NCI-H2029 treated with DMSO at 0.1 percent for 48 hours (cell line): ENCODE measurements around the gene CSNK1A1.
A peak's percentile ranks its signal among the peaks of the same experiment; 100 is the strongest.
"Not testable (repeated sequence)": the region's sequence is repeated elsewhere in the genome, so short reads cannot be mapped to it uniquely, and the experiment has no call there.

Source experiments
- DNase-seq: peaks from one replicate; lab custom pipeline; 2025; lab: John Stamatoyannopoulos, UW

Gene CSNK1A1

DNA sequence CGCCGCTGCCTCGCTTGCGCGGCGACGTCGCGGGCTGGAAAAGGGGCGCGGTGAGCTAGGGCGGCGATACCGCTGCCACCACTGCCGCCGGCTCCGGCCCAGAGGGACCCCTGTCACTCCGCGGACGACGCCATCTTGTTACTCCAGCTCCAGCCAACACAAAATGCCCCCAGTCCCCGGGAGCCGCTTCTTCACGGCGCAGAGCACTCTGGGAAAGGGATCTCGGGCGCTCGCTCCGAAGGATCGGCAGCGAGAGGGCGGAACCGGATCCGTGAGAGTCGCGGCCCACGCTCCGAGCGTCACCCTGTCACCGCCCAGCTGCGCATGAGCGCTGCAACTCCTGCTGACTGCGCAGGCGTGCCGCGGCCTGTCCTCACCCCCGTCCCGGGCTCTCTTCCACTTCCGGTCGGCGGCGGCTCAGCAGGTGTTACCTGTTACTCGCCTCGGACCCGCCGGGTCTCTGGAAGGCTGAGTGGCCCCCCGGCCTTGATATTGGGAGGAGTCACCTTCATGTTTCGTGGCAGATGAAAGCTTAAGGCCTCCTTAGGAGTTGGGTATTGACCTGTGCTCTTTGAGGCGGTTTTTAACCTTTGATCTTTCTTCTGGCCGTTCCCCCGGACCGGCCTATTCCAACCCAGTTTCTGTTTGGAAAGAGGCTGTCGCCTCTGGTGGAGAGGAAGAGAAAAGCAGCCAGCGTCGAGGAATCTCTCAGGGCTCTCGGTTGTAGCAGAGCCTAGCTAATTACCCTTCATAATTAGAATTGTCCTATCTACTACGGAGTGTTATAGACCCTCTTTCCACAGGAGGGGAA lies at the start of gene CSNK1A1:
Gene CSNK1A1 (minus strand): TSS at position 213 of the 811 bp plus-strand sequence. CDS start 475 bp downstream, outside the sequence.
- DNase-seq = peak; percentile 95

DNA sequence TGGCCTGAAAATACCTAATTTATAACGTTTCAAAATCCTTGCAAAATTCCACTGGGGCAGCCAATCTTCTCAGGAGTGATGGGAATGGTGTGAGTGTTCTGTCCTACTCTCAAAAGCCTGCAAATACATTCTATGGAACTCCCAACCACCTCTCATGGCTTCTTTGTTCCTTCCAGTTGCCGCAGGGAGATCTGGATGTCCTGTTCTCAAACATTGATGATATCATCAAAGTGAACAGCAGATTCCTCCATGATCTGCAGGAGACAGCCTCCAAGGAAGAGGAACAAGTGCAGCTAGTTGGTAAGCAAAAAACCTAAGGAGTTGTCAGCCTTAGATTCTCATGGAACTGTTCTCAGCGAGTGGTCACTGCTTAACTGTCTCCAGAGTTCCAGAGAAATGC lies 49.7 kb upstream of the CSNK1A1 start:
- DNase-seq = no peak

DNA sequence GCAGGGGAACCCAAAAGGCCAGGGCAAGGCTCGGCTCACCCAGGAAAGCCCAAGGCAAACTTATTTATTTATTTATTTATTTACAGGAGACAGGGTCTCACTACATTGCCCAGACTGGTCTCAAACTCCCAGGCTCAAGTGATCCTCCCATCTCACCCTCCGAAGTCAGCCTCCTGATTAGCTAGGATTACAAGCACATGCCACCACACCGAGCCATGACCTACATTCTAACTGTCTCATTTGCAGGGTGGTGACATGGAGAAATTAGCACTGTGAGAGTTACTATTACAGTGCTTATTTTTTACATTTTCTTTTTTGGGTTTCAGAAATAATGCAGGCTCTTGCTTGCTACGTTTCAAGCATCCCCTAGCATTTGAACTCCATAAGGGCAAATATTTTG lies 48.1 kb upstream of the CSNK1A1 start:
- DNase-seq = no peak

DNA sequence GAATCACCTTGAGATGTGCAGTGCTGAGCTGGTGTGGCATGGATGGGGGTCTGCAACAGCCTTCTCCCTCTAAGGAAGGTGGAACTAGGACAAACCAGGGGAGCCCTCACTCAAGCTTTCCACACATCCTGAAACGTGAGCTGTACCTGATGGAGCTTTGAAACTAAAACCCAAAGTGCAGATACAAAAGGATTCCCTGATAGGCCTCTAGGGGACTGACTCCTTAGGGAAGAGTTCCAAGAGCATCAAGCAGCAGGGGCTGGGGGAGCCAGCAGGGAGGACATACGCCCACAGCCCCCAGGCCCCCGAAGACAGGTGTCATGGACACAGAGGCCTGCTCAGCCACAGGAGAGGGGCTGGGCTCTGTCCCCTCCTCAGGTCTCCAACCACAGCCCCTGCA lies 47.7 kb upstream of the CSNK1A1 start:
- DNase-seq = no peak

DNA sequence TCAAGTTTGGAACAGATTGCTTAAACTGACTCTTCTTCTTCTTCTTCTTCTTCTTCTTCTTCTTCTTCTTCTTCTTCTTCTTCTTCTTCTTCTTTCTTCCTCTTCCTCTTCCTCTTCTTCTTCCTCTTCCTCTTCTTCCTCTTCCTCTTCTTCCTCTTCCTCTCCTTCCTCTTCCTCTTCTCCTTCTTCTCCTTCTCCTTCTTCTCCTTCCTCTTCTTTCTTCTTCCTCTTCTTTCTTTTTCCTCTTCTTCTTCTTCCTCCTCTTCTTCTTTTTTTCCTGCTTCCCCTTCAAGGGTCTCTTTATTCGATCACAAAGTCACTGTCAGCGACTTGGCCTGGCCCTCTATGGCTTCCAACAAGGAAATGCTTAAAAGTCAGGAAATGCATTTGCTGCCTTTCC lies 47.0 kb upstream of the CSNK1A1 start:
- not testable (repeated sequence) for DNase-seq

DNA sequence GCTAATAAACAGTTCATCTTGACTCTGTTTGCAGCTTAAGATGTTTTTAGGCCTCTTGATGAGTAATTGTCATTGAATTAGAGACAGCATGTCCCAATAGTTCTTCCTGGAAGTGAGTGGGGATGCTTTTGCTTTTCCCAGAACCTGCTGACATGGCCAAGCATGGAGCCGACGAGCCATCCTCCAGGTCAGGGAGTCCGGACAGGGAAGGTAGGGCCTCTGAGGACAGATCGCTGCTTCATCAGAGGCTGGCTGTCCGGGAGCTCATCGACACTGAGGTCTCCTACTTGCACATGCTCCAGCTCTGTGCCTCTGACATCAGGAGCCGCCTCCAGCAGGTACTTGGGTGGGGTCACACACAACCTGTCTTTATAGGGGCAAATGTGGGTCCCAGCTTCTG lies 46.4 kb upstream of the CSNK1A1 start:
- no peak for DNase-seq

DNA sequence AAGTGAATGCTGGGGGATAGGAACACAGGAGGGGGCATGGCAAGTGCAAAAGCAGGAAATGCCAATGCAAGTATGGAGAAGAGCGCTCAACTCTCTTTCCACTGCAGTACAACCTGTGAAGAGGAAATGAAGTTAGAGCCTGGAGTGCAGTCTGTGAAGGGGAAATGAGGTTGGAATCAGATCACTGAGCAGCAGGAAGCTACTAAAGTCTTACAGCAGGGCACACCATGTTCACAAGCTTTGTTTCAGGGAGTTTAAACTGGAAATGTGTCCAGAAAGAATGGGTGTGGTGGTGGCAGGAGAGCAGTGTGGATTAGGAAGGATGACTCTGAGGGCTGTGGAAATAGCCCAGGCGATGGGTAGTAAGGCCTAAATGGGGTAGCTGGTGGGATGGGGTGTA lies 45.5 kb upstream of the CSNK1A1 start:
- DNase-seq = no peak

DNA sequence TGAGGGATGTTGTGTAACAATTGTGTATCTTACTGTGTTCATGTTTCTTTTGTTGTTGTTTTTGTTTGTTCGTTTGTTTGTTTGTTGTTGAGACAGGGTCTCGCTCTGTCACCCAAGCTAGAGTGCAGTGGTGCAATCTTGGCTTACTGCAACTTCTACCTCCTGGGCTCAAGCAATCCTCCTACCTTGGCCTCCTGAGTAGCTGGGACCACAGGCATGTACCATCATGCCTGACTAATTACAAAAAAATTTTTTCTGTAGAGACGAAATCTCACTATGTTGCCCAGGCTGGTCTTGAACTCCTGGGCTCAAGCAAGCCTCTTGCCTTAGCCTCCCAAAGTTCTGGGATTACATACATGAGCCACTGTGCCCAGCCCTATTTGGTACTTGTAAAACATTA lies 43.9 kb upstream of the CSNK1A1 start:
- DNase-seq = not testable (repeated sequence)

DNA sequence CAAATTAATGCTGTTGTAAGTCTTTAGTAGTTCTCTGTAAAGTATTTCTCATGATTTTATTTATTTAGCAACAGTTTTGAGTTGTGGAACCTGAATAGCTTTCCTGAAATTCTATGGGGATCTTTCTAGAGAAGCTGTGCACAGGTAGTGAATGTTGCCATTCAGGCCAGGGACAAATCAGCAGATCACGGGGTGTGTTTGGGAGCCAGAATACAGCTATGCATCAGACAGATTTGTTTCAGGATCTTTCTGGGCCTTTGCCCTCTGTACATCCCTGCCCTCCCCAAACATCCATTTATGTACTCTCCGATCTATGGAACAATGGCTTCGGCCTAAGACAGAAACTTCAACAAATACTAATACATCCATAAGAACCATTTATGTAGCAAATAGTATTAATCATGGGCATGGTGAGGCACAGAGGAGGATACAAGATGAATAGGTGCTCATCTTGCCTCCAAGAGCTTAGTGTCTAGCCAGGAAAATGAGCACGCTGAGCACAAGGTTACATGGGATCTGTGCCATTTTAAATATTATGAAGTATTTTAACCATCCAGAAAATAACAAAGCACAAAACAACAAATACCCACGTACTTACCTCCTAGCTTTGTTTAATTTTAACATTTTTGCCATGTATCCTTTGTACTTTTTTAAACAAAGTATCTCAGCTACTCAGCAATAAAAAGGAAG lies 43.1 kb upstream of the CSNK1A1 start:
- no peak for DNase-seq

DNA sequence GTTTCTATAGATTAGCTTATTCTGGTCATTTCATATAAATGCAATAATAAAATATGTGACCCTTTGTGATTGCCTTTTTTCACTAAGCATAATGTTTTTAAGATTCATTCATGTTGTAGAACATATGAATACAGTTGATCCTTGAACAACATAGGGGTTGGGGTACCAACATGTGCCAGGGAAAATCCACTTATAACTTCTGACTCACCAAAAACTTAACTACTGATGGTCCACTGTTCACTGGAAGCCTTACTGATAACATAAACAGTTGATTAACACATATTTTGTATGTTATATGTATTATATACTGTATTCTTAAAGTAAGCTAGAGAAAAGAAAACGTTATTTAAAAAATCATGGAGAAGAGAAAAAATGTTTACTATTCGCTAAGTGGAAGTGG lies 42.1 kb upstream of the CSNK1A1 start:
- DNase-seq = no peak

DNA sequence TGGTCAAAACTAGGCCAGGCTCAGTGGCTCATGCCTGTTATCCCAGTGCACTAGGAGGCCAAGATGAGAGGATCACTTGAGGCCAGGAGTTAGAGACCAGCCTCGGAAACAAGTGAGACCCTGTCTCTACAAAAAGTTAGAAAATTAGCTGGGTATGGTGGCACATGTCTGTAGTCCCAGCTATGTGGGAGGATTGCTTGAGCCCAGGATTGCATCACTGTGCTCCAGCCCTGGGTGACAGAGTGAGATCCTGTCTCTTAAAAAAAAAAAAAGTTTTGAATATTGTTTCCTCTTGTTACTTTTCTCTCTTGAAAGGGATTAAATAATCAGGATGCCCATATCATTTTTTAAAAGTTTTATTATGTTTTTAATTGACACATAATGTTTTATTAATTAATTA lies 37.7 kb upstream of the CSNK1A1 start:
- no peak for DNase-seq

DNA sequence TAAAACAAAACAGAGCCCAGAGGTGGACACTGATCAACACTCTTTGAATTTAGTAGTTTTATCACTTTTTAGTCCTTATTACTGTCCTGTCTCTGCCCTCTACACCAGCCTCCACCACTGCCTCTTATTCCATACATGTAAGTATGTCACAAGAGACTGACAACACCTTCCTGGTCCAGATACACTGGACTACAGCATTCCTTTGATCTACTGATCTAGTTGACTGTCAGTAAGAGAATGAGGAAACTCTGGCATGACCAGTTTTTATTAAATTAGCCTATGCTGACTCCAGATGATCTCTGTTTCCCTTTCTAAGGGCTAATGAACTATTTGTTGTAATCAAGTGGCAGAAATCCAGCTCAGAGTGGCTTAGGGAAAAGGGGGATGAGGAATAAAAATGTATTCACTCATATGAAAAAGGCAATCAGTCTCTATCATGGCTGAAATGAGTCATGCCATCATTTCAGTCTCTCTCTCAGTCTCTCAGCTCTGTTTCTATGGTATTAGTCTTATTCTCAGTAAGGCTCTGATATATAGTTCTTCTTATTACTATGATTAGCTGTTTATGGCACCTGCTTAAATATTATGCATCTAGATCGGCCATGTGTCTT lies 35.6 kb upstream of the CSNK1A1 start:
- no peak for DNase-seq

DNA sequence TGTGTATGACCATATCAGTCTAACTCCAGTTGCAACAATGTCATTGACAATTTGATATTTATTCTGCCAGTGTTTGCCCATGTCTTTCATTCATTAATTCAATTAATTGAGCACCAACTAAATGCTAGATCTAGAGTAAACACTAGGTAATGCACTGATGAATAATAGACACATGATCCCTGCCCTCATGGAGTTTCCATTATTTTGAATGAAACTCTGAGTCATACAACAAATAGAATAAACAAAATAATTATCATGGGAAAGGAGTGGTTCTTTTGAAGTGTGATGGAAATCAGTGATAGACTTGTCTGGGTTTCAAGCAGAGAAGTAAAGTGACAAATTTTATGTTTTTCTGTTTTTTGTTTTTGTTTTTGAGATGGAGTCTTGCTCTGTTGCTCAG lies 34.7 kb upstream of the CSNK1A1 start:
- DNase-seq = no peak

DNA sequence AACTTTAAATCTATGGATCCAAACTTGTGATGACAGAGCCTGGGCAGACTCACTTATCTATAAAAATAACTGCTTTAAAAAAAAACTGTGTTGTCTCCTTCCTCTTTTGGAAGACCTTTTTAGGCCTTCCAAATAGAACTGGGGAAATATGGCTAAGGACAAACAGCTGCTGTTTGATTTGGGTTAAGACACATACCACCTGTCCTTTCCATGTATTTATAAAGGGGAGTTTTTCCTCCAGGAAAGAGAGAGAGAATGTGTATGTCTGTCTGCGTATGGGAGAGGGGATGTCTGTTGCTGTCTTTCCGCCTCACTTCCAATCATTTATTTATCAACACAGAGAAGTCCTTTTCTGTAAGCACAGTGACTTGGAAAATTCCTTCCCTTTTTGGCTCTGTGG lies 32.9 kb upstream of the CSNK1A1 start:
- DNase-seq = no peak

DNA sequence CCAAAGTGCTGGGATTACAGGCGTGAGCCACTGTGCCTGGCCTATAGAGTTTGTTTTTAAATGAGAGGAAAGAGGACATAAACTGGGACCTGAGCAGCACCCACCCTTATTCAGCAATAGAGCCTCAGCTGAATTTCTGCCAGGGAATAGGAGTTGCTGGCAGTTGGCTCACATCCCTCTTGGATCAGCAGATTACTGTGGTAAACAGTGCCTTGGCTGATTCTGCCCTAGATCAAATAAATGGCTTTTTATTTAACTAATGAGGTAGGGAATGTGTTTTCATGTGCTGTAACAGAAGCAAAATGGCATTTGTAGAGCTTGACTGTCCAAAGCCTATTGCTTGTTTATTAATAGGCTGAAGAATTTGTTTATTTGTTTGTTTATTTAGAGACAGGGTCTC lies 32.2 kb upstream of the CSNK1A1 start:
- DNase-seq = peak; percentile 94

DNA sequence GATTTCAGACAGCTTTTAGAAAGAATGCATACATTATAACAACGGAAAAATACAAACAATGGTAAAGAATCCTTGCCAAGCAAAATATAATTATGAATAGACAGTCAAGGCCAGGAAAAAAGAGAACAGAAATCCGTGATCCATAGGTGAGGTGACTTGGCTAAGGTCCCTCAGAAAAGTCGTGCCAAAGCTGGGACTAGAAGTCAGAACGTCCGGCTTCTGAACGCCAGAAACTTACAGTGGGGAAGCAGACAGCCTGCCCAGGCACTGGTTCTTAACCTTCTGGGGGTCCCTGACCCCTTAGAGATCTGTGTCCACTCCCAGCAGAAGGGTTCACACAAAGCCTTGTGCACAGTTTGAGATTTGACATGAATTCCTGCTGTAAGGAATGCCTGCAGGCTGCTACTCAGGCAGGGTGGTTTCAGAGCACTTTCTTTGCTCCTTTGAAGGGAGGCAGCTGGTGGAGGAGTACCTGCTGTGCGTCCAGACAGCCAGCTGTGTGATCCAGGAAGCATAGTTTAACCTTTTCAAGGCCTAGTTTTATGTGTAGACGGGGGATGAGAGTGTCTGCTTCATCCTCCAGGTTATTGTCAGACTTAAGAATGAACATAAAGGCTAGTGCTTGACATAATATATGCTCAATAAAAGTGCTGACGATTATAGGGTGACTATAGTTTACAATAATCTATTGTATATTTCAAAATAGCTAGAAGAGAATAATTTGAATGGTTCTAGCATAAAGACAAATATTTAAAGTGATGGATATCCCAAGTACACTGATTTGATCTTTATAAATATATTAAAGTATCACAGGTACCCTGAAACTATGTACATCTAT lies 30.9 kb upstream of the CSNK1A1 start:
- DNase-seq = peak; percentile 74

DNA sequence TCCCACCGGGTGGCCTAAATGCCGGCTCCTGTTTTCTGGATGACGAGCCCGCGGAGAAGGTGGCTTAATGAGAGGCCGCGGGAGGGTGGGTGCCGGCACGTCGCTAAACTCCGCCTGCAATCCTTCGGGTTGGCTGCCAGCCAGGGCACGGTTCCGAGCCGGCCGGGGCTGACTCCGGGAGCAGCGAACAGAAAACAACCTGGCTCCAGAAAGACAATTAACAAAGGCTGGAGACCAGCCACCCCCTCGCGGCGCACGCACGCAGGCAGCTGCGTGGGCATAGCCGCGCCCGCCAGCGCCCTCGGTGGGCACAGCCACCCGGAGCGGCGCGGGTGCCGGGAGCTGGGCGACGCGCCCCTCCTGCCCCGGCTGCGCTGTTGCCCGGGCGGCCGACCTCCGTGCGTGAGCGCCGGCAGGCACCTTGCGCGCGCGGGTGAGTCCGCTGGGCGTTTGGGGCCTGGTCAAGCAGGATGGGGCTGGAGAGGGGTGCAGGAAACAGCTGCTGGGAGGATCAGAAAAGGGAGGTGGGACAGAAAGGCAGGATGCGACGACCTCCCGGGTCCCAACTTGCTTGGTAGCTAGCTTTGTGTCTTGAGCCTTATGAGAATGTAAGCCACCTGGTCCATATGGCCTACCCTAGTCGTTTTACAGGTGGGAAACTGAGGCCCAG lies 30.1 kb upstream of the CSNK1A1 start, which contains the start of gene ARHGEF37:
Gene ARHGEF37 (plus strand): TSS at position 307 of the 670 bp plus-strand sequence. CDS start 16,272 bp downstream, outside the sequence.
- DNase-seq = peak; percentile 60

DNA sequence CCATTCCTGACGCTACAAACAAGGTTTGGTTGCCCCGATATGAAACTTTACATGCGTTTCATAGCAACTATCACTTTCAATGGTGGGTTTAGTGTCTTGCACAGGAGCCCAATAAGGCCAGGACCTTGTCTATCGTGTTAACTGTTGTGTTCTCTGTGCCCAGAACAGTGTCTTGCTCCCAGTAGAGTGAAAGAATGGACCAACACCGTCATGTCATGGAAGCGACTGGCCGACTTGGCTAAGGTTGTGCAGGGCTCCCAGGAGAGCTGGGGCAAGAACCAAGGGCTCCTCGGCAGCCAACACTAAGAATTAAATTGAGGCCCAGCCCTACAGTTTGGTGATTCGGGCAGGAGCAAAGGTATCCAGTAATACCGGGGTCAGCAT lies 29.6 kb upstream of the CSNK1A1 start:
- no peak for DNase-seq

DNA sequence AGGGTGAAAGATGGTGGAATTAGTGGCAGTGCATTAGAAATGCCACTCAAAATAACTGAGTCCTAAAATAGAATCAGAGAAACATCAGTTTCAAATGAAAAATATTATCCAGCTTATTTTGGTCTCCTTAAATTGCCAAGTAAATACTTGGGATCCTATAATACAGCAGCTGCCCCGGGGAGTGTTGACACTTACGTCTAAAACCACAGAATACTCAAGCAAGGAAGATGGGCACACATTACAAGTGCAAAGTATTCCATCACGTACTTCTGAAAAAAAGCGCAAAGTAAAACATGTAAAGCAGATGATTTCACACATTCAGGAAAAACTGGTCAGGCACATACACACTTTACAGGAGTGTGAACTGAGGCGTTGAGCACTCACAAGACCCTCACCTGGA lies 27.7 kb upstream of the CSNK1A1 start:
- DNase-seq = peak; percentile 71

DNA sequence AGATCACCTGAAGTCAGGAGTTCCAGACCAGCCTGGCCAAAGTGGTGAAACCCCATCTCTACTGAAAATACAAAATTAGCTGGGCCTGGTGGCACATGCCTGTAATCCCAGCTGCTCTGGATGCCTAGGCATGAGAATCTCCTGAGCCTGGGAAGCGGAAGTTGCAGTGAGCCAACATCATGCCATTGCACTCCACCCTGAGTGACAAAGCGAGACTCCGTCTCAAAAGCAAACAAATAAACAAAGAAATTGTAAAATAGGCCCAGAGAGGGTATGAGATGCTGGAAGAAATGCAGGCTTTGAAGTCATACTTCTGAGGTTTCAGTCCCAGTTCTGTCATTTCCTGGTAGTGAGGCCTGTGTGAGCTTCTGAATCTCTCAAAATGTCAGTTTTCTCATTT lies 24.8 kb upstream of the CSNK1A1 start:
- DNase-seq = no peak

DNA sequence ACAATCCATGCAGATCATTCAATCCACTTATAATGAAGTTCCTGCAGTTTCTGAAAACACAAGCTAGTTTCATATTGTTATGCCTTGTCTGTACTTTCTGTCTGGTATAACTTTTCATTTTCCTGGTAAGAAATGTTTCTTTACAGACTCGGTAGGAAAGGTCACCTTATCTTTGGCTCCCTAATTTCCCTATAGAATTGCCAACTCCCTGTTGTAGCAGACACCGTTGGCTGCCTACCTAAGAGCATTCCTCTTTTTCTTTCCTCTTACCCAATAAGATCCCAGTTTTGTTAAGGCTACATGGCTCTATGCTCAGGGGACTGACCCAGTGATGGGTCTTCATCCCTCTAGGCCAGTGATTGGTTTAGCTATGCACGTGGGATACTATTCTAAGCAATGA lies 23.9 kb upstream of the CSNK1A1 start:
- no peak for DNase-seq
